ENCODE data around the gene RRP1B.

The RRP1B gene

GRCh38 chr21:43631411-43632107, 27.8 kb upstream of the RRP1B start:
- H3K4me3 ChIP-seq (ENCODE audit: low read depth, low read length): no peak overlapping the region
- no peak for DNase-seq (ENCODE audit: low read depth)
- no peak for TF ChIP-seq CTCF (IDR thresholded peaks at IDR 0.05; ENCODE audit: control insufficient read depth, extremely low read depth, insufficient read depth)

- no peak overlapping the region for H3K4me3 ChIP-seq (ENCODE audit: low read depth, low read length)
- DNase-seq (ENCODE audit: low read depth): no peak
- TF ChIP-seq CTCF (IDR thresholded peaks at IDR 0.05; ENCODE audit: control insufficient read depth, extremely low read depth, insufficient read depth): no peak
These were observed 26.9 kb upstream of the RRP1B start for GRCh38 chr21:43632373-43632905.

- H3K4me3 ChIP-seq (ENCODE audit: low read depth, low read length): no peak overlapping the region
- DNase-seq (ENCODE audit: low read depth): no peak
- TF ChIP-seq CTCF (IDR thresholded peaks at IDR 0.05; ENCODE audit: control insufficient read depth, extremely low read depth, insufficient read depth): no peak
These were observed 24.7 kb upstream of the RRP1B start for GRCh38 chr21:43634618-43635017.

- no peak for TF ChIP-seq CTCF (IDR thresholded peaks at IDR 0.05; ENCODE audit: control insufficient read depth, extremely low read depth, insufficient read depth)
- no peak for DNase-seq (ENCODE audit: low read depth)
- H3K4me3 ChIP-seq (ENCODE audit: low read depth, low read length): no peak overlapping the region
These were observed 23.9 kb upstream of the RRP1B start for GRCh38 chr21:43635436-43635835.

GRCh38 chr21:43637530-43638158, 21.7 kb upstream of the RRP1B start:
- TF ChIP-seq CTCF (IDR thresholded peaks at IDR 0.05; ENCODE audit: control insufficient read depth, extremely low read depth, insufficient read depth): no peak
- no peak overlapping the region for H3K4me3 ChIP-seq (ENCODE audit: low read depth, low read length)
- DNase-seq (ENCODE audit: low read depth): no peak

GRCh38 chr21:43639470-43640353, 19.6 kb upstream of the RRP1B start:
- no peak overlapping the region for H3K4me3 ChIP-seq (ENCODE audit: low read depth, low read length)
- TF ChIP-seq CTCF (IDR thresholded peaks at IDR 0.05; ENCODE audit: control insufficient read depth, extremely low read depth, insufficient read depth): no peak
- no peak for DNase-seq (ENCODE audit: low read depth)
